Astrocyte (in vitro differentiated cells and primary cell): ENCODE data around the gene ELP4.

Experiments used
- EZH2 ChIP-seq: IDR thresholded peaks from 2 replicates; pipeline ENCODE4 v1.6.1; 2012; ENCODE audit warnings: mild to moderate bottlenecking, low read length, inconsistent platforms; ENCODE audit not compliant: insufficient read depth
- TF ChIP-seq, protein P1 (sequence below): IDR thresholded peaks from 2 replicates; pipeline ENCODE4 v1.5.1; 2011; ENCODE audit warnings: low read depth, mild to moderate bottlenecking, inconsistent platforms, low read length, moderate library complexity; ENCODE audit not compliant: insufficient read depth

GRCh38 chr11:31598454-31598853, 88.9 kb downstream of the ELP4 start:
- TF ChIP-seq, protein P1, sequence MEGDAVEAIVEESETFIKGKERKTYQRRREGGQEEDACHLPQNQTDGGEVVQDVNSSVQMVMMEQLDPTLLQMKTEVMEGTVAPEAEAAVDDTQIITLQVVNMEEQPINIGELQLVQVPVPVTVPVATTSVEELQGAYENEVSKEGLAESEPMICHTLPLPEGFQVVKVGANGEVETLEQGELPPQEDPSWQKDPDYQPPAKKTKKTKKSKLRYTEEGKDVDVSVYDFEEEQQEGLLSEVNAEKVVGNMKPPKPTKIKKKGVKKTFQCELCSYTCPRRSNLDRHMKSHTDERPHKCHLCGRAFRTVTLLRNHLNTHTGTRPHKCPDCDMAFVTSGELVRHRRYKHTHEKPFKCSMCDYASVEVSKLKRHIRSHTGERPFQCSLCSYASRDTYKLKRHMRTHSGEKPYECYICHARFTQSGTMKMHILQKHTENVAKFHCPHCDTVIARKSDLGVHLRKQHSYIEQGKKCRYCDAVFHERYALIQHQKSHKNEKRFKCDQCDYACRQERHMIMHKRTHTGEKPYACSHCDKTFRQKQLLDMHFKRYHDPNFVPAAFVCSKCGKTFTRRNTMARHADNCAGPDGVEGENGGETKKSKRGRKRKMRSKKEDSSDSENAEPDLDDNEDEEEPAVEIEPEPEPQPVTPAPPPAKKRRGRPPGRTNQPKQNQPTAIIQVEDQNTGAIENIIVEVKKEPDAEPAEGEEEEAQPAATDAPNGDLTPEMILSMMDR, result no peak
- TF ChIP-seq EZH2, result no peak
